Measurements from ENCODE around the gene DNAJC10.
A peak's percentile ranks its signal among the peaks of the same experiment; 100 is the strongest.
"Not testable (repeated sequence)": the region's sequence is repeated elsewhere in the genome, so short reads cannot be mapped to it uniquely, and the experiment has no call there.

Gene DNAJC10

DNA sequence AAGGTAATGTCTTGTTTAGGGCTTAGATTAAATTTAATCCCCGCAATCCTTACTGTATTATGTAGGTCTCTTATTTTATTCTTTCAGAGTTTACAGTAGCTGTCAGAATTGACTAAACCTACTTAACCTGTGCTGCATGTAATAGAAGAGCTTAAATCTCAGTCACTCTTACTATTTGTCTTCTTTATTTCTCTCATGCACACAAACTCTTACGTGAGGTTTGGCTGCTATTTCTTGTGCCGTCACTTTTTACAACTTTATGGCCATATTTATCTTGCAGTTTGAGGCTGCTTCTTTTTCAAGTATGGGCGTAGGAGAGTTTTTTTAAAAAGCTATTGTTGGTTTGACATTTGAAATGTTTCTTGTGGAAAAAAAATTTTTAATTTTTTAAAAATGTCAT is 12.0 kb downstream of the DNAJC10 start:
- no peak for DNase-seq

DNA sequence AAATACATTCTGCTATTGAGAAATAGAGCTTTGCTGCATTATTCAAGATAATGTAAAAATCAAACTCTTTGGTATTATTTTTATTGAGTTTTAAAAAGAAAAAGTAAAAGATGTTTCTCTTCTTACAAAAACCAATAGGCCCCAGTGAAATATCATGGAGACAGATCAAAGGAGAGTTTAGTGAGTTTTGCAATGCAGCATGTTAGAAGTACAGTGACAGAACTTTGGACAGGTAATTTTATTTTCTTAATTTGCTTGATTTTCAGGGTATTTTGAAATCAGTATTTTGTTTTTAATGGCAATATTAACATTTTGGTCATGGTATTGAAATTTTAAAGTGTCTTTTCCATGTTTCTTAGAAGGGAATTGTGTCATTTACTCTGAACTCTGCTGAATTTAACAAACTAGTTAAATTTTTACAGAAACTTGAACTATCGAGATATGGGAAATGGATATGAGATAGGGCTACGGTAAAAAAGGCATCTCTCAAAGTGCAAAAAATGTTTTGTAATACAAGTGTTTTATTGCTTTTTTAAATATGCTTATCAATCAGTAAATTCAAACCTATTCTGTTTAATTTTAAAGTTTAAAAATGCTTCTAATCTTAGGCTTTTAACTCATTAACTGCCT is 13.8 kb downstream of the DNAJC10 start:
- DNase-seq, result no peak

DNA sequence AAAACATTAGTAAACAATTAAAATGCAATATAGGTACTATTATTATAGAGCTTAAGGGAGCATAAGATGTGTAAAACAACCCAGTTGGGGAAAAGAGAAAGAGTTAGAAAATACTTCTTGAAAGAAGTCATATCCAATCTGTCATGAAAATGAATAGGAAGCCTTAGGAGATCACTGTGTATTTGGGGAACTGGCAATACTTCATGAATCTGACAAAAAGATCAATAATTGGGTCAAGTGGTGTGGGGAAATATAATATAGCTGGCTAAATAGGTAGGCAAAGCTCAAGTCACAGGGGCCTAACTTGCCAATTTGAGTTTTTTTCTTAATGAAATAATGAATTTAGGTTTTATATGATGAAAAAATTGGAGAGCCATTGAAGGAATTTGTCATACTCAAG is 14.4 kb downstream of the DNAJC10 start:
- DNase-seq, result no peak

DNA sequence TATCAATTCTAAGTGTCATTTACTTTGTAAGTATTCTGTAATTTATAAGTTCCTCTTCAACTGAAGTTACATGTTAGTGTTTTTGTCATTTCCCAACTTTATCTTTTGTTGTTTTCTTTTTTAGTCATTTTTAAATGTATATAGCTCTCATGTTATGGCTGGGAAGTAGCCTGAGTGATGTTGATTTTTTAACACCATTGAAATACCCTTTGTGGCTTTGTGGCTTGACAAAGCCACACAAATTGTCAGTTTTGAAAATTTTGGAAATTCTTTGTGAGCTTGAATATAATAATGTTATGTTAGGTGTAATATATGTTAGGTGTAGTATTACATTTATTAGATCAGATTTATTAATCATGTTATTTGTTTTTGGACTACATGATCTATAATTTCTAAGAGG is 16.7 kb downstream of the DNAJC10 start:
- no peak for DNase-seq

DNA sequence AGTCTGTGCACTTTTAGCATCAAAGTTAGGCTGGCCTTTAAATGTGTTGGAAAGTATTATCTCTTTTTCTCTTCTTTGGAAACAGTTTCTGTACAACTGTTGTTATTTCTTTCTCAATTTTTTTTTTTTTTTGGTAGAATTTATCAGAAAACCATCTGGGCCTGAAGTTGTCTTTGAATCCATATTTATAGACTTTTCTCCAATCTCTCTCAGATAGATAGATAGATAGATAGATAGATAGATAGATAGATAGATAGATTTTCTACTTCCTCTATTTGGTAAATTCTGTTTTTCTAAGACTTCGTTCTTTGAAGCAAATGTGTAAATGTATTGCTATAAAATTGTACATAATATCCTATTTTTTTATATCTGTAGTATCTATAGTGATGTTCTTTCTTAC is 17.5 kb downstream of the DNAJC10 start:
- no peak for DNase-seq

DNA sequence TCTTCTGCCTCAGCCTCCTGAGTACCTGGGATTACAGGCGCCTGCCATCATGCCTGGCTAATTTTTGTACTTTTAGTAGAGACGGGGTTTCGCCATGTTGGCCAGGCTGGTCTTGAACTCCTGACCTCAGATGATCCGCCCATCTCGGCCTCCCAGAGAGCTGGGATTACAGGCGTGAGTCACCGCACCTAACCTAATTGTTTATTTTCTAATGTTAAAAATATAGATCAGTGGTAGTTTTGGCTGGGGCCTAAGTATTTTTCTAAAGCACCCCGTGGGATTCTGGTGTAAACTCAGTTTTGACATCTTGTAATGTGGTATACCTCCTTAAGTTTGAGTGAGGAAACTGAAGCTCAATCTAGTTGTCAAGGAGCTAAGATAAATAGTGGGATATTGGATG is 20.8 kb downstream of the DNAJC10 start:
- not testable (repeated sequence) for DNase-seq

DNA sequence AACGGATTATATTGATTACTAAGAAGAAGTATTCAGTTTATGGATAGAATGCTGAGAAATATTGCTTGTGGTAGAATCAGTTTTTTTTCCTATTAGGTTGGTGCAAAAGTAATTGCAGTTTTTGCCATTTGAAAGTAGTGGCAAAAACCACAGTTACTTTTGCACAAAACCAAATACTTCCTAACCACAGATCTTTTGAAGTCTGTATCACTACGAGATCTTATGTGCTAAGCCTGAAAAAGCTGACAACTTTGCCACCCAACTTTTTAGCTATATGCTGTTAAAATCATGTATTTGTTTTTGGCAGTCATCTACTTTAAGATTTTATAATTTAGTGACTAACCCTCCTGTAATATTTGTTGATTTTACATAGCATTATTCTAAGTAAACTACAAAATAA is 24.6 kb downstream of the DNAJC10 start:
- DNase-seq, result no peak

DNA sequence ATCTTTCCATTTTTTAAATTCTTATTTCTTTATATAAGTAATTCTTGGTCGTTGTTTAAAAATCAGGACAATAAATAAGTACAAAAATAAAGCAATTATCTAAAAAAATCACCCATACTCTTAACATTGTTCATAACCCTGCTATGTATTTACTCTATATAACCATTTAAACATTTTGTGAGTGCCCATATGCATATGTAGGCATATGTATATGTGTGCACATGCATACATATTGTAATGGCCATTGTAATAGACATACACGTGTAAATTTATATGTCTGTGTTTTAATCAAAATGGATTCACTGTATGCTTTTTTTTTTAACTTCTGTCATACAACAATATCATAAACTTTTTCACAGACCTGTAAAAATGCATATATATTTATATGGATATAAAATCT is 25.6 kb downstream of the DNAJC10 start:
- DNase-seq, result no peak

DNA sequence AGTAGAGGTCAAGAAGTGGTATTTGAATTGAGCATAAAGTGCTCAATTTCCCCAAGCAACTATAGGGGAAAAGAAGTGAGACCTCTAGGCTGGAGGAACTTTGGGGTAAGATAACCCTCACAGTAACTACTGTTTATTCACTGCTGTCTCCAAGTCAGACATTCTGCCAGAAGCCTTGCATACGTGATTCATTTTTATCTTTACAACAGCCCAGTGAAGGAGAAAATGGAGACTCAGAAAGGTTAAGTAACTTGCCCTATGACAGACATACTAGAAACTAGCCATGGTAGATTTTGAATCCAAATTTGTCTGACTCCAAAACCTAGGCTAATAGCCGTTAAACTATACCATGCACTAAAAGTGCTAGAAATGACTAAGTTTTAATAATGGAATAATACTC is 28.4 kb downstream of the DNAJC10 start:
- no peak for DNase-seq

DNA sequence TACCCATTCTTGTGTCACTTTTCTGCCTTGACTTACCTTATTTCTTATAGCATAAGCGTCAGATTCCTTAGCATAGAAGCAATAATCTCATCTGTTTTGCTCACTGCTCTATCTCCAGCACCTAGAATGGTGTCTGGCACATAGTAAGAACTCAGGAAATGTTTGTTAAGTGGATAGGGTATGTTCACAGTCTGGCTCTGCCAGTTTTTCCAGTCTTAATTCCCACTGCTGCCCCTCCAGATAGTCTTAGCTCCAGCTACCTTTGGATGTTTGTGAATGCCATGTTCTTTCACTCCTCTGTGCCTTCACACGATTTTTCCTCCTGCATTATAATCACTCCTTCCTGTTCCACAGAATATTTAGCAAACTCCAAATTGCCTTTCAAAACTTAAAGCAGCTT is 29.0 kb downstream of the DNAJC10 start:
- no peak for DNase-seq

DNA sequence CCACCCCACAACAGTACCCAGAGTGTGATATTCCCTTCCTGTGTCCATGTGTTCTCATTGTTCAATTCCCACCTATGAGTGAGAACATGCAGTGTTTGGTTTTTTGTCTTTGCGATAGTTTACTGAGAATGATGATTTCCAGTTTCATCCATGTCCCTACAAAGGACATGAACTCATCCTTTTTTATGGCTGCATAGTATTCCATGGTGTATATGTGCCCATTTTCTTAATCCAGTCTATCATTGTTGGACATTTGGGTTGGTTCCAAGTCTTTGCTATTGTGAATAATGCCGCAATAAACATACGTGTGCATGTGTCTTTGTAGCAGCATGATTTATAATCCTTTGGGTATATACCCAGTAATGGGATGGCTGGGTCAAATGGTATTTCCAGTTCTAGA is 29.8 kb downstream of the DNAJC10 start:
- DNase-seq, result not testable (repeated sequence)

DNA sequence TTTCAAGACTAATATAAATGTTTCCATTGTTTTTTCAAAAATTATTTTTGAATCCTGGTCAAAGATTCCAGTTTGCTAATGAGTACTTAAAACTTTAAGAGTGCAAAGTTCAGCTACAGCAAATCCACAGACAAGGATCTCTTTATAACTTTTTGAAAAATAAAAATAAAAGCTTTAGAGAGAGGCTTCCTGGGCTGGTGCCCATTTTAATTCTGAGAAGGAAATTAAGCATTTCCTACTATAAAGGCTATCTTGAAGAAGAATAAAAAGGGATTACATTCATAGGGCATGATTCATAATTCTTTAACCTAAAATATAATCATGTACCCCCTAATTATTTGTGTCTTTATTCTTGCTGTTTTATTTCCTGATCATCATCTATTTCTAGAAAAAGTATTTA is 38.2 kb downstream of the DNAJC10 start:
- DNase-seq, result no peak

DNA sequence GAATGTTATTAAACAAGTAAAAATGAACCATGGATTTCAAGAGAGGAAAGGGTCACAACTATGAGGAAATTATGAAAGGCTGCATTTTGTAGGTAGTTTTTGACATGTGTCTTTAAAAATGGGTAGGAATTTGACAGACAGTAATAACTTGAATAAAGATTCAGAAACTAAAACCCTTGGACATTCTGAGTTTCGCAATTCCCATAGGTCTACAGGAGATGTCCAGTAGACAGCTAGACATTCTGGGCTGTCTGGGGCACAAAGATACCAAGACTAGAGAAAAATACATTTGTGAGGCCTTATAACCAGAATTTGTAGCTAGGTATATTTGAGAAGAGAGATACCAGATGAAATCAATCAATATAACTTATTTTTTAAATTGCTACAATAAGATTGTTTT is 42.3 kb downstream of the DNAJC10 start:
- DNase-seq, result no peak

DNA sequence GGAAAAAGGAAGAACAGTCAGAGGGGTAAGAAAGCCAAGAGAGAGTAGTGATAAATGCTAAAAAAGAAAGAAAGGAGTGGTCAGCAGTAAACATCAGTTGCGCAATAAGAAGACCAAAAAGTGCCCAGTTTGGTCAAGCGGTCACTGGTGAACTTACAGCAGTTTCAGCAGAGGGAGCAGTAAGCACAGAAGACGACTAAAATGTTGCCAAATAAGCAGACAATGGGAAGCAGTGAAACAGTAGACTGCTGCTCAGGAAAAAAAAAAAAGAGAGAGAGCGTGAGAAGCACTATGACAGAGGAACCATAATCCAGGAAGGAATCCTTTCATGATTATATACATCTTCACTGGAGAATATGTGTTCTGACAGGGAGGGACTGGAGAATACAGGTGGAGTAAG is 45.8 kb downstream of the DNAJC10 start:
- no peak for DNase-seq

DNA sequence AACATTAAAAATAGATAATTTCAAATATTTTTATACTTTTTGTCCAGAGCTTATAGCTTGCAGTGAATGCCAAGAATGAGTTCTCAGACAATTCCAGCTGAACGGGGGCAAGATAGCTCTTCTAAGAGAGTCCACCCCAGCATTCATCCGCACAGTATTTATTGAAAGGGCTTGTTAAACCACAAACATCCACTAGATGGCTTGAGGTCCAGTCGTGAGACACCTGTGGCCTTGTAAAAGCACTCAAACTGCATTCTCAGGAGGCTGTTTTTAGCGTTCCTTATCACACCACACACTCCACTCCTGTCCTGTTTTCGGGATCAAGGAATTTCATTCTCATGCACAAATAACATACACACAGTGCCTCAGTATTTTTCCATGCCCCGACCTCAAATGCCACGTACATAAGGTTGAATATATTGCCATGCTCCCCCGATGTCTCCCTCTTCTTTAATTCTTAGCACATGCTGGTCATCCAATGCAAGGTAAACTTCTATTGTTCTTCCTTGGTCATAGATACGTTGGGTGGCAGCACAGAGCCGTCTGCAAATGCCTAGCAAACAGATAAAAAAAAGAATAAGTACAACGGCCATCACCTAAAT is 47.4 kb downstream of the DNAJC10 start:
- peak; percentile 27 for DNase-seq

DNA sequence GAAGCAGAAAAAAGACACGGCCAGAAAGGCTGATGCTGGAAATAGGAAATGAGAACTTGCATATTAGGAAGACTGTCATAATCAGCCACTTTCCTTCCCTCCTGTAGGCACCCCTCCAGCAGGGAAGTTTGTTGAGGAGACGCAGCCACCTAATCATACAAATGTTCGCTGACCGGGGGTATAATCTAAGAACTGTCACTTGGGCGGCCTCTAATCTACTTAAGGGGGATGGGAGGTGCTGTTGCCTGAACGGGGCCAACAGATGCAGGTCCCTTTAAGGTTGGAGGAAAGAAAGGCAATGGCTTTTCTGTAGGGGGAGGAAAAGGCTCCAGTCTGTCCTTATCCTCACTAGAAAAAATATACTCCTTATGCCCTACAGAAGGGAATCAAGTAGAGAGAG is 50.6 kb downstream of the DNAJC10 start:
- DNase-seq, result no peak

DNA sequence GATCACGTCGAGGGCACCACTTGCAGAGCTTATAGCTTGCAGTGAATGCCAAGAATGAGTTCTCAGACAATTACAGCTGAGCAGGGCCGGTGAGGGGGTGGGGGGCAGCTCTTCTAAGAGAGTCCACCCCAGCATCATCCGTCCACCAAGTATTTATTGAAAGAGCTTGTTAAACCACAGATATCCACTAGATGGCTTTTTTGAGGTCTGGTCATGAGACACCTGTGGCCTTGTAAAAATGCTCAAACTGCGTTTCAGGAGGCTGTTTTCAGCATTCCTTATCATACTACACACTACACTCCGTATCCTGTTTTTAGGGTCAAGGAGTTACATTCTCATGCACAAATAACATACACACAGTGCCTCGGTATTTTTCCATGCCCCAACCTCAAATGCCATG is 51.5 kb downstream of the DNAJC10 start:
- peak; percentile 18 for DNase-seq

DNA sequence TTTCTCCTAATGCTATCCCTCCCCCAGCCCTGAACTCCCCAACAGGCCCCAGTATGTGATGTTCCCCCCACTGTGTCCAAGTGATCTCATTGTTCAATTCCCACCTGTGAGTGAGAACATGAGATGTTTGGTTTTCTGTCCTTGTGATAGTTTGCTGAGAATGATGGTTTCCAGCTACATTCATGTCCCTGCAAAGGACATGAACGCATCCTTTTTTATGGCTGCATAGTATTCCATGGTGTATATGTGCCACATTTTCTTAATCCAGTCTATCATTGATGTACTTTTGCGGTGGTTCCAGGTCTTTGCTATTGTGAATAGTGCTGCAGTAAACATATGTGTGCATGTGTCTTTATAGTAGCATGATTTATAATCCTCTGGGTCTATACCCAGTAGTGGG is 52.9 kb downstream of the DNAJC10 start:
- not testable (repeated sequence) for DNase-seq

DNA sequence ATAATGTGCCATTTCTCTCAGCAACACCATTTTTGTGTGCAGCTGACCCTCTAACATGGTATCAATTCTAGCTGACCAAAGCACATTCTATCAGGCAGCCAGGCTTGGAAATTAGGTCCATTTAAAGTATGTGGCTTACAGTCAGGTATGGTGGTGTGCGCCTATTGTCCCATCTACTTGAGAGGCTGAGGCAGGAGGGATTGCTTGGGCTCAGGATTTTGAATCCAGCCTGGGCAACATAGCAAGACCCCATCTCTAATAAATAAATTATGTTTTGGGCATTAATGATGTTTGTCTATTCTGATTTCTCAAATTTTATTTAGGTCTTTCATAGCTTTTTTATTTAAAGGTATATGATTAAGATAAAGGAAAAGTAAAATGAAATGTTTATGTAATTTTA is 63.3 kb downstream of the DNAJC10 start:
- DNase-seq, result no peak

DNA sequence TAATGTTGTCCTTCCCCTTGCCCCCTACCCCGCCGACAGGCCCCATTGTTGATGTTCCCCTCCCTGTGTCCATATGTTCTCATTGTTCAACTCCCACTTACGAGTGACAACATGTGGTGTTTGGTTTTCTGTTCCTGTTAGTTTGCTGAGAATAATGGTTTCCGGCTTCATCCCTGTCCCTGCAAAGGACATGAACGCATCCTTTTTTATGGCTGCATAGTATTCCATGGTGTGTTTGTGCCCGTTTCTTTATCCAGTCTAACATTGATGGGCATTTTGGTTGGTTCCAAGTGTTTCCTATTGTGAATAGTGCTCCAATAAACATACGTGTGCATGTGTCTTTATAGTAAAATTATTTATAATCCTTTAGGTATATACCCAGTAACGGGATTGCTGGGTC is 65.0 kb downstream of the DNAJC10 start:
- not testable (repeated sequence) for DNase-seq

DNA sequence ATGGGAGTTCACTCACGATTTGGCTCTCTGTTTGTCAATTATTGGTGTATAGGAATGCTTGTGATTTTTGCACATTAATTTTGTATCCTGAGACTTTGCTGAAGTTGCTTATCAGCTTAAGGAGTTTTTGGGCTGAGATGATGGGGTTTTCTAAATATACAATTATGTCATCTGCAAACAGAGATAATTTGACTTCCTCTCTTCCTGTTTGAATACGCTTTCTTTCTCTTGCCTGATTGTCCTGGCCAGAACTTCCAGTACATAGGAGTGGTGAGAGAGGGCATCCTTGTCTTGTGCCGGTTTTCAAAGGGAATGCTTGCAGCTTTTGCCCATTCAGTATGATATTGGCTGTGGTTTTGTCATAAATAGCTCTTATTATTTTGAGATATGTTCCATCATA is 66.6 kb downstream of the DNAJC10 start:
- DNase-seq, result not testable (repeated sequence)

DNA sequence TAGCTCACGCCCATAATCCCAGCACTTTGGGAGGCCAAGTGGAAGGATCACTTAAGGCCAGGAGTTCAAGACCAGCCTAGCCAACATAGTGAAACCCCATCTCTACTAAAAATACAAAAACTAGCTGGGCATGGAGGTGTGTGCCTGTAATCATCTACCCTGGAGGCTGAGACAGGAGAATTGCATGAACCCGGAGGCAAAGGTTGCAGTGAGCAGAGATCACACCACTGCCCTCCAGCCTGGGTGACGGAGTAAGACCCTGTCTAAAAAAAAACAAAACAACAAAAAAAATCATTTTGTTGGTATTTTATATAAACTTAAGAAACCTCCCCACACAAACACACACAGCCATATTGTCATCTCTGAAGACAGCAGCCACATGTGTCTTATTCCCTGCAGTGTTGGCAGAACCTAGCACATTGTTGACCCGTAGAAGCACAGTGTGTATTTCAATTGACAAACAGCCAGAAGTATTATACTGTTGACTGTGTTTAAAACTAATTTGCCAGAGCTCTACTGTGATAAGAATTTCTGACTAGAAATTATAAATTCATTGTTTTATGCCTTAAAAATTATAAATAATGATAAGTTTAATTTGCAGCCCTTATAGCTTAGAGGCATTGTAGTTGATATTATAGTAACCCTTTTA is 68.1 kb downstream of the DNAJC10 start:
- no peak for DNase-seq

DNA sequence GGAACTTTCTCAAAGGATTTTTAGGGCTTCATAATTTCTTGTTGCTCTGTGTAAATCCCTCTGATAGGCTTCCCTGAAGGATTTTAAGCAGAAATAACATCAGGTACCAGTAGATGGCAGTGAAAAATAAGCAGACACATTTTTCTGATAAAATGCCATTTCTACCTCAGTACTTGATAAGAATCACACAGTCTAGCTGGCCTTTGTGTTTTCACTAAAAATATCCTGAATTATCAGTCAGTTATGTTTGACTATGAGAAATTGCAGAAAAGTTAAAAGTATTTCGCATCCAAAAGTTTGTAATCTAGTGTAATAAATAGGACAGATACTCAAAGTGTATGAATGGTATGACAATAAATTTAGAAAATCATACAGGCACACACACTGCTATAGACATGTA is 68.7 kb downstream of the DNAJC10 start:
- peak; percentile 25 for DNase-seq

DNA sequence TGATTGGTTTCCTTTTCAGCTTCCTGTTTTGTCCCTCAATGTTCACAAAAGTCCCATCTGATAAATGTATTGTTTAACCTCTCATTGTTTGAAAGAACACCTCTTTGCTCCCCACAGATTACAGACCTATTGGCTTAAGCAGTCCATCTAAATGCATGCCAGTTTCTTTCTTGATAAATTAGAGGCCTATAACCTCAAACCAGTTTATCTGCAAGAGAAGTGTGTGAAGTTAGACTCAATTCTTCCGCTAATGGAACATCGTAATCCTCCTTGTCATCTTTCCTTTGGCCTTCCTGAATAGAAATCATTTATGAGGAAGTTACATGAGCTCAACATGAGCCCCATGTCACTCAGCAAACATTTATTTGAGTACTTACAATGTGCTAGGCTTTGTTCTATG is 76.4 kb downstream of the DNAJC10 start:
- no peak for DNase-seq

DNA sequence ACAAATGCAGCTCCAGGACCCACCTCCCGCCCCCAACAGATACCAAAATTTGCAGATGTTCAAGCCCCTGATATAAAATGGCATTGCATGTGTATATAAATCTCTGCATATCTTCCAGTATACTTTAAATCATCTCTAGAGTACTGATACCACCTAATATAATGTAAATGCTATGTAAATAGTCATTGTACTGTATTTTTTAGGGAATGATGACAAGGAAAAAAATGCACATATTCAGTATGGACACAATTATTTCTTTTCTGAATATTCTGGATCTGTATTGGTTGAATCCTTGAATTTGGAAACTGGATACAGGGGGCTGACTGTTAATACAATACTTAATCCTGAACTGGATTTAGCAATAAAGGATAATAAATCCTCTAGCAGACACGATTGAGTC is 82.7 kb downstream of the DNAJC10 start:
- DNase-seq, result no peak
